Neutrophil (primary cell): ENCODE data around the gene ENTREP1.
"Not testable (repeated sequence)": the region's sequence is repeated elsewhere in the genome, so short reads cannot be mapped to it uniquely, and the experiment has no call there.

ENCODE experiments used
- H3K27ac ChIP-seq: fragments of 200-600 bp; sonication (generic); 2 replicates; pipeline ENCODE4 v1.5.1; 2016; ENCODE audit warnings: mild to moderate bottlenecking, moderate library complexity
- H3K27me3 ChIP-seq: fragments of 200-600 bp; sonication (generic); 2 replicates; pipeline ENCODE4 v1.6.0; 2016; ENCODE audit warnings: mild to moderate bottlenecking
- H3K36me3 ChIP-seq: fragments of 200-600 bp; sonication (generic); 2 replicates; pipeline ENCODE4 v1.5.1; 2017
- H3K4me1 ChIP-seq, 2 experiments: fragments of 200-600 bp in 1 of 2; sonication (generic) in 1 of 2; 1 replicate in 1 of 2; 2 replicates in 1 of 2; pipeline versions ENCODE4 v1.5.1 to v1.6.1; 2013 to 2016; ENCODE audit warnings: low read depth in 1 of 2, low read length in 1 of 2, mild to moderate bottlenecking in 1 of 2, moderate library complexity in 1 of 2; ENCODE audit not compliant: control insufficient read depth in 1 of 2, insufficient read depth in 1 of 2
- H3K4me3 ChIP-seq, 2 experiments: fragments of 200-600 bp in 1 of 2; sonication (generic) in 1 of 2; 1 replicate in 1 of 2; 2 replicates in 1 of 2; pipeline ENCODE4 v1.5.1; 2013 to 2016; ENCODE audit warnings: low read depth in 1 of 2, low read length in 1 of 2, mild to moderate bottlenecking in 1 of 2, moderate library complexity in 1 of 2
- H3K9me3 ChIP-seq: fragments of 200-600 bp; sonication (generic); 2 replicates; pipeline ENCODE4 v1.5.1; 2016
- TF ChIP-seq, protein P1 (sequence below): fragments of 200-600 bp; sonication (generic); IDR thresholded peaks from 2 replicates; pipeline ENCODE4 v1.5.1; 2016; ENCODE audit warnings: antibody characterized with exemption

Gene ENTREP1

DNA sequence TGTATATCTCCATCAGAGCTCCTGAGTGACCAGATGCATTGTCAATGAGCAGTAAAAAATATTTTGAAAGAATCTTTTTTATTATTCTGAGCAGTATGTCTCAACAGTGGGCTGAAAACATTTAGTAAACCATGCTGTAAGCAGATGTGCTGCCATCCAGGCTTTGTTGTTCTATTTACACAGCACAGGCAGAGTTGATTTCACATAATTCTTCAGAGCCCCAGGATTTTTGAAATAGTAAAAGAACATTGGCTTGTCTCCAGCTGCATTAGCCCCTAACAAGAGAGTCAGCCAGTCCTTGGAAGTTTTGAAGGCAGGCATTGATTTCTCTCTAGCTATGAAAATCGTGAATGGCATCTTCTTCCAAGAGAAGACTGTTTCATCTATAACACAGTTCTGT lies 25.2 kb upstream of the ENTREP1 start:
- no peaks in the 10 kb centered on the region for H3K36me3 ChIP-seq
- H3K27me3 ChIP-seq: no peaks in the 10 kb centered on the region
- no peaks in the 10 kb centered on the region for H3K4me1 ChIP-seq
- H3K9me3 ChIP-seq: no peaks in the 10 kb centered on the region
- TF ChIP-seq, protein P1, sequence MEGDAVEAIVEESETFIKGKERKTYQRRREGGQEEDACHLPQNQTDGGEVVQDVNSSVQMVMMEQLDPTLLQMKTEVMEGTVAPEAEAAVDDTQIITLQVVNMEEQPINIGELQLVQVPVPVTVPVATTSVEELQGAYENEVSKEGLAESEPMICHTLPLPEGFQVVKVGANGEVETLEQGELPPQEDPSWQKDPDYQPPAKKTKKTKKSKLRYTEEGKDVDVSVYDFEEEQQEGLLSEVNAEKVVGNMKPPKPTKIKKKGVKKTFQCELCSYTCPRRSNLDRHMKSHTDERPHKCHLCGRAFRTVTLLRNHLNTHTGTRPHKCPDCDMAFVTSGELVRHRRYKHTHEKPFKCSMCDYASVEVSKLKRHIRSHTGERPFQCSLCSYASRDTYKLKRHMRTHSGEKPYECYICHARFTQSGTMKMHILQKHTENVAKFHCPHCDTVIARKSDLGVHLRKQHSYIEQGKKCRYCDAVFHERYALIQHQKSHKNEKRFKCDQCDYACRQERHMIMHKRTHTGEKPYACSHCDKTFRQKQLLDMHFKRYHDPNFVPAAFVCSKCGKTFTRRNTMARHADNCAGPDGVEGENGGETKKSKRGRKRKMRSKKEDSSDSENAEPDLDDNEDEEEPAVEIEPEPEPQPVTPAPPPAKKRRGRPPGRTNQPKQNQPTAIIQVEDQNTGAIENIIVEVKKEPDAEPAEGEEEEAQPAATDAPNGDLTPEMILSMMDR: no peak
- H3K4me3 ChIP-seq: no peak overlapping the region
- H3K27ac ChIP-seq: no peak overlapping the region

DNA sequence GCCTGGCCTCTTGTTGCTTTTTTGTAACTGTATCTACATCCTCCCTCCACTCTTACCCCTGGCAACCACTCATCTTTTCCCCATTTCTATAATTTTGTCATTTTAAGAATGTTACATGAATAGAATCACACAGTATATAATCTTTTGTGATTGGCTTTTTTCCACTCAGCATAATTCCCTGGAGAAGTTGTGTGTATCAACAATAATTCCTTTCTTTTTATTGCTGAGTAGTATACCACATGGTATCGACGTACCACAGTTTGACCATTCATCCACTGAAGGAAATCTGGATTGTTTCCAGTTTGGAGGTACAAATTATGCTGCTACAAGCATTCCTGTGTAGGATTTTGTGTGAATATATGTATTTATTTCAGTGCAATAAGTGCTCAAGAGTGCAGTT lies 21.7 kb upstream of the ENTREP1 start:
- TF ChIP-seq, protein P1: no peak

DNA sequence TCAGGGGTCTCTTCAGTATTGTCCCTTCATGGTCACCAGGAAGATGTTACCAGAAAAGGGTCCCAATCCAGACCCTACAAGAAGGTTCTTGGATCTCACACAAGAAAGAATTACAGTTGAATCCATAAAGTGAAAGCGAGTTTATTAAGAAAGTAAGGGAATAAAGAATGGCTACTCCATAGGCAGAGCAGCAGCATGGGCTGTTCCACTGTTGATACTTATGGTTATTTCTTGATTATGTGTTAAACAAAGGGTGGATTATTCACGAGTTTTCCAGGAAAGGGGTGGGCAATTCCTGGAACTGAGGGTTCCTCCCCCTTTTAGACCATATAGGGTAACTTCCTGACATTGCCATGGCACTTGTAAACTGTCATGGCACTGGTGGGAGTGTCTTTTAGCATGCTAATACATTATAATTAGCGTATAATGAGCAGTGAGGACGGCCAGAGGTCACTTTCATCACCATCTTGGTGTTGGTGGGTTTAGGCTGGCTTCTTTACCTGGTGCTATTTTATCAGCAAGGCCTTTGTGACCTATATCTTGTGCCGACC lies 18.0 kb upstream of the ENTREP1 start:
- H3K9me3 ChIP-seq, H3K36me3 ChIP-seq, H3K4me1 ChIP-seq, H3K4me3 ChIP-seq, H3K27ac ChIP-seq, H3K27me3 ChIP-seq: not testable (repeated sequence)

More for the DNA sequence above, 21.7 kb upstream of the ENTREP1 start:
- no peaks in the 10 kb centered on the region for H3K4me1 ChIP-seq
- no peak overlapping the region for H3K4me3 ChIP-seq
- no peaks in the 10 kb centered on the region for H3K9me3 ChIP-seq
- no peak overlapping the region for H3K27ac ChIP-seq
- no peaks in the 10 kb centered on the region for H3K27me3 ChIP-seq
- H3K36me3 ChIP-seq: no peaks in the 10 kb centered on the region

DNA sequence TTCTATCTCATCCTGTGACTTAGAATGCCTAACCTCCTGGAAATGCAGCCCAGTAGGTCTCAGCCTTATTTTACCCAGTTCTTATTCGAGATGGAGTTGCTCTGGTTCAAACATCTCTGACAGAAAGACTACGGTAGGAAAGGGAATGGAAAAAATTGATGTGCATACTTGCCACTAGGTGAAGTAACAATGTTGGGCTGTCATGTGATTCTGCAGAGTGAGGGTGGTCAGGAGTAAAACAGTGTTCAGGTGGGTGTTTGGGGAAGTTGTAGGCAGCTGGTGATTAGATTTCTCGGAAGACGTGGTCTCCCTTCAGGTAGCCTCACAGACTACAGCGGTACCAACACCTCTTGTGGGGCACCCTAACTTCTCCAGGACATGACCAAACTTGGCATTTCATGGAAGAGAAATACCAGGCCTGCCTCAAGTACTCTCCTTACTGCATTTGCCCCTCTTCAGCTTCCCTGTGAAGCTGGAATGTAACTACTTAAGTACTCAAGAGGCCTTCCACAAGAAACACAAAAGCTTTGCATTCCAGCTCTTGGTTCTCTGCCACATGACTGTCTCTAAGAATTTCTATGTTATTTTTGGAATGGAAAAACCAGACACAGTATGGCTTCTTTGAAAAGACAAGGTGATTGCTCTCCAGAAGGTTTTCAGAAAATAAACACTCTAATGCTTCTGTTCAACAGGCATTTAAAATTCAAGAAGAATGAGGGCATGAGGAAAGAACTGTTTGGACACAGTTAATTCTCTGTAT lies 17.4 kb upstream of the ENTREP1 start:
- H3K27me3 ChIP-seq: no peaks in the 10 kb centered on the region
- no peaks in the 10 kb centered on the region for H3K9me3 ChIP-seq
- no peaks in the 10 kb centered on the region for H3K36me3 ChIP-seq
- TF ChIP-seq, protein P1: no peak
- no peak overlapping the region for H3K4me3 ChIP-seq
- no peaks in the 10 kb centered on the region for H3K4me1 ChIP-seq
- H3K27ac ChIP-seq: no peak overlapping the region

DNA sequence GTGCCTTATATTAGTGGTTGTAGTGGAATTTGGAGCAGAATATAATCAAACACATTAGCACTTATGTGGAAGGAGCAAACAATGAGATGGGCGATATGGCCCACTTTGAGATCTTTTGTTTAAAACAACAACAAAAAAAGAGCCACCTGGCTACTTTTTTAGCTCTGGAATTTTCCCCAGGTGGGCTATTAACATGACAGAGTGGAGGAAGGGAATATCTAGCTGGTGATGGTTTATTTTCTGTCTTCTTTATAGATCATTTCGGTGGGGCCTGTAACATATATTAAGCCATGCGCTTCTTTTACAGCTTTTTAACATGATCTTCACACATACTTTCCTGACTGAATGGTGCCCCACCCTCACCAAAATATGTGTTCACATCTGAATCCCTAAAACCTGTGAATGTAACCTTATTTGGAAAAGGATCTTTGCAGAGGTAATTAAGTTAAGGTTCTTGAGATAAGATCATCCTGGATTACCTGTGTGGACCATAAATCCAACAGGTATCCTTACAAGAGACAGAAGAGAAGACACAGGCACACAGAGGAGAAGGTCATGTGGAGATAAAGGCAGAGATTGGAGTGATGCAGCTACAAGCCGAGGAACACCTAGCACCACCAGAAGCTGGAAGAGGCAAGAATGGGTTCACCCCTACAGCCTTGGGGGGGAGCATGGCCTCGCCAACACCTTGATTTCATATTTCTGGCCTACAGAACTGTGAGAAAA lies 16.6 kb upstream of the ENTREP1 start:
- H3K36me3 ChIP-seq: no peaks in the 10 kb centered on the region
- H3K27me3 ChIP-seq: no peaks in the 10 kb centered on the region
- TF ChIP-seq, protein P1: no peak
- H3K9me3 ChIP-seq: peaks cover 3% of the 10 kb centered on the region
- H3K4me3 ChIP-seq: no peak overlapping the region
- H3K27ac ChIP-seq: no peak overlapping the region
- H3K4me1 ChIP-seq: no peaks in the 10 kb centered on the region

DNA sequence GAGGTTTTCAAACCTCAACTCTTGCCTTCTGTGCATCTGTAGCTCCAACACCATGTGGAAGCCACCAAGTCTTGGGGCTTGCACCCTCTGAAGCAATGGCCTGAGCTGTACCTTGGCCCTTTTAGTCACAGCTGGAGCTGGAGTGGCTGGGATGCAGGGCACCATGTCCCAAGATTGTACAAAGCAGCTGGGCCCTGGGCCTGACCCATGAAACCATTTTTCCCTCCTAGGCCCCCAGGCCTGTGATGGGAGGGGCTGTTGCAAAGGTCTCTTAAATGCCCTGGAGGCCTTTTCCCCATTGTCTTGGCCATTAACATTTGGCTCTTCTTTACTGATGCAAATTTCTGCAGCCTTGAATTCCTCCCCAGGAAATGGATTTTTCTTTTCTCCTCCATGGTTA lies 11.8 kb upstream of the ENTREP1 start:
- TF ChIP-seq, protein P1: no peak
- Histone ChIP-seq H3K4me1 (no peaks in the 10 kb centered on the region), H3K27ac (no peak overlapping the region), H3K27me3 (peaks cover 8% of the 10 kb centered on the region), H3K9me3 (peaks cover 3% of the 10 kb centered on the region), H3K4me3 (no peak overlapping the region), H3K36me3 (no peaks in the 10 kb centered on the region)
